ENCODE measurements around the gene DUSP8.
"Not testable (repeated sequence)": the region's sequence is repeated elsewhere in the genome, so short reads cannot be mapped to it uniquely, and the experiment has no call there.

GRCh38 chr11:1607156-1607845, 35.2 kb upstream of the DUSP8 start:
- TF ChIP-seq CTCF (IDR thresholded peaks at IDR 0.05; ENCODE audit: low read length); EZH2 (IDR thresholded peaks at IDR 0.05; ENCODE audit: borderline replicate concordance, low read length): not testable (repeated sequence)

Data from OCI-LY1 (cell line).